GM12875 (cell line): ENCODE results near the gene DIP2C.

Experiments
- H3K4me3 ChIP-seq: one replicate; pipeline ENCODE4 v1.5.1; 2011; ENCODE audit warnings: low read depth, low read length, control low read depth
- TF ChIP-seq, protein P1 (sequence below): IDR thresholded peaks from 2 replicates; pipeline ENCODE4 v1.5.1; 2011; ENCODE audit warnings: low read depth, mild to moderate bottlenecking, control low read depth, inconsistent platforms, low read length, moderate library complexity, borderline replicate concordance; ENCODE audit not compliant: insufficient read depth

The DIP2C gene

DNA sequence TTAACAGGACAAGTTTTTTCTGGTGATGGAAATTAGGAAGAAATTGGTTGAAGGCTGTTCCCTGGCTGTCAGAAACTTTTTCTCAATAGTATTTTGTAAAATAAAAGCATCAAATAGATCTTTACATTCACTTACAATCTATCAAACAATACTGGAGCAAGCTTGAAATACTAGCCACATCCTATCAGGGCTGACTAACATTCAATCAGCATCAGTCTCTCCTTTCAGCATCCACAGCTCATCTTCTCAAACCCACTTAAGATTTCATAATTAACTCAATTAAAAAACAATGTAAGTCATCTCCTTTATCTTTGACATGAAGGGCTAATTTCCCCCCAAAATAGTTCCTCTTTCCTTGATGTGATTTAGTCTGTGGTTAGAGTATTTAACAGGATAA lies 80.2 kb downstream of the DIP2C start:
- TF ChIP-seq, protein P1, sequence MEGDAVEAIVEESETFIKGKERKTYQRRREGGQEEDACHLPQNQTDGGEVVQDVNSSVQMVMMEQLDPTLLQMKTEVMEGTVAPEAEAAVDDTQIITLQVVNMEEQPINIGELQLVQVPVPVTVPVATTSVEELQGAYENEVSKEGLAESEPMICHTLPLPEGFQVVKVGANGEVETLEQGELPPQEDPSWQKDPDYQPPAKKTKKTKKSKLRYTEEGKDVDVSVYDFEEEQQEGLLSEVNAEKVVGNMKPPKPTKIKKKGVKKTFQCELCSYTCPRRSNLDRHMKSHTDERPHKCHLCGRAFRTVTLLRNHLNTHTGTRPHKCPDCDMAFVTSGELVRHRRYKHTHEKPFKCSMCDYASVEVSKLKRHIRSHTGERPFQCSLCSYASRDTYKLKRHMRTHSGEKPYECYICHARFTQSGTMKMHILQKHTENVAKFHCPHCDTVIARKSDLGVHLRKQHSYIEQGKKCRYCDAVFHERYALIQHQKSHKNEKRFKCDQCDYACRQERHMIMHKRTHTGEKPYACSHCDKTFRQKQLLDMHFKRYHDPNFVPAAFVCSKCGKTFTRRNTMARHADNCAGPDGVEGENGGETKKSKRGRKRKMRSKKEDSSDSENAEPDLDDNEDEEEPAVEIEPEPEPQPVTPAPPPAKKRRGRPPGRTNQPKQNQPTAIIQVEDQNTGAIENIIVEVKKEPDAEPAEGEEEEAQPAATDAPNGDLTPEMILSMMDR = no peak
- no peak overlapping the region for H3K4me3 ChIP-seq

DNA sequence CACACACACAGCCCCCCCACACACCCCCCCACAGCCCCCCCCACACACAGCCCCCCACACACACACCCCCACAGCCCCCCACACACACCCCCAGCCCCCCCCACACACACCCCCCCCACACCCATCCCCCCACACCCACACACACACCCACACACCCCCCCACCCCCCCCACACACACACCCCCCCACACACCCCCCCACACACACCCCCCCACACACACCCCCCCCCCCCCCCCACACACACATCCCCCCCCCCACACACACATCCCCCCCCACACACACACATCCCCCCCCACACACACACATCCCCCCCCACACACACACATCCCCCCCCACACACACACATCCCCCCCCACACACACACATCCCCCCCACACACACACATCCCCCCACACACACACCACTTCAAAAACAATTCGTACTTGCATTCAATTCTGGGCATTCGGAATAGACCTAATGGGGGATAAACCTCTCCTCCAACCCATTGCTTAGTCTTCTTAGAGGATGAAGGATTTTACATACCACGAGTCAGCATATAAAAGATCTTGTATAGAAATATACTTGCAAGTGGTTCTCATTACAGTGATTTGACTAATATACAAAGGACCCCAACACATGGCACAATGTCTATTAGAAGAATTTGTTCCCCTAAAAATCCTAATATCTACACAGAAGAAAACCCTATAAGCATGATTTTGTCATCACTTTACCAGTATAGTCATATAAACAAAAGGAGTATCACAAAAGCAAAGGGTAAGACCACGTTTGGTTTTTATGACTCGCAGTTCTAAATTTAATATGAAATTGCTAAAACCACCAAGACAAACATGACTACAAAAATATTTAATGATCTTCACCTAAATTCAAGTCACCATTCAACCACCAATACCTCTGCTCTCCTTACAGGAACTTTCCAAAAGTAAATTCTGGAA lies 80.9 kb downstream of the DIP2C start:
- TF ChIP-seq, protein P1 = no peak
- no peak overlapping the region for H3K4me3 ChIP-seq

DNA sequence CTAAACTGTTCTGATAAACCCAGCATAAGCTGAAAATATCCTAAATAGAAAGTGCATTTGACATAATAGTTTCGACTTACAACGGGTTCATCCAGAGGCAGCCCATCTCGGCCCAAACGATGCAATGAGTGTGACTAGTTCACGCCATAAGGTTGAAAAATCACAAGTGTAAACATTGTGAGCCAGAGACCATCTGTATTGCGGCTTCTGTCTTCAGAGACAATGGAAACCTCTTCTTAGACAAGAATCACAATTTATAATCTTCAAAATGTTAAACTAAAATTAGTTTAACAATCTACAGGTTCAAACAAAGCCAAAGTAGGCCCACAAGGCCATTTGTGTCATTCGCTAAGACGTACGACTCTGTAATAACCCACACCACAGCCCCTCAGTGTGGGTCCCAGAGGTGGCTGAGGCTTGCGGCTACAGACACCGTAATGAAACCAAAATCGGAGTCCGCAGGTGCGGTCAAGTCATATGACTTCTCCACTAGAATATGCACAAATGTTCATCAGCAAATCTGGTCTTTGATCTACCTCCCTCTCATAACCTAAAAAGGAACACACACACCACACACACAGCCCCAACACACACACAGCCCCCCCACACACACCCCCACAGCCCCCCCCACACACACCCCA lies 81.8 kb downstream of the DIP2C start:
- TF ChIP-seq, protein P1 = no peak
- H3K4me3 ChIP-seq = no peak overlapping the region

DNA sequence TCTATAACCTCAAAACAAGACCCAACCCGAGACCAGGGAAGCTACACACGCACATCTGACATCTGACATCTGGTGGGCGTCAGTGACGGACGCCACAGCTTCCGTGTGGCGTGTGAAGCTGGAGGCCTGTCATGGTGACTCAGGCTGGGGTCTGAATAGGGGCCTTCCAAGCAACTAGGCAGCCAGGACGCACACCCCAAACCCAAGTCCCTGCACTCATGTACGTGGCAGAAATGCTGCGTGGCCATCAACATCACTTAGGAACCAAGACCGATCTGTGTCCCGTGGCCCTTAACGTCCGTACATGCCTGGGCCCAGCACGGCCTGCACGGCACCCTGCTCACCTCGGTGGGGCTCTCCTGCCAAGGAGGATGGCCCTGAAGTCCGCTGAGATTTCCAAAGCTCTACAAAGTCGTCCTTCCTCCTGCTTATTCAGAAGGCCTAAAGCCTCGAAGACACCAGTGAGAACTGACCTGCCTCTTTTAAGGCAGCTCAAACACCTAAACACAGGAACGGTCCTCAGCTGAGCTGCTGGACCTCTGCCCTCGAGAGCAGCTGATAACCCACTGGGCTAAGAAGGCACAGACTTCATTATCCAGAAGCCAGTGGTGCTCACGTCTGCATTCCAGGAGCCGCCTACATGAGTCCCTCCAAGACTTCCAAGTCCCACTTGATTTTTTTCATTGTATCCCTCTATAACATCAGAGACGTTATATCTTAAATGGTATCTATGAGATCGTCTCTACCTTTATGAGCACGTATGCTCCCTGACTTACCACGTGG lies 82.5 kb downstream of the DIP2C start:
- H3K4me3 ChIP-seq = no peak overlapping the region
- TF ChIP-seq, protein P1 = no peak

DNA sequence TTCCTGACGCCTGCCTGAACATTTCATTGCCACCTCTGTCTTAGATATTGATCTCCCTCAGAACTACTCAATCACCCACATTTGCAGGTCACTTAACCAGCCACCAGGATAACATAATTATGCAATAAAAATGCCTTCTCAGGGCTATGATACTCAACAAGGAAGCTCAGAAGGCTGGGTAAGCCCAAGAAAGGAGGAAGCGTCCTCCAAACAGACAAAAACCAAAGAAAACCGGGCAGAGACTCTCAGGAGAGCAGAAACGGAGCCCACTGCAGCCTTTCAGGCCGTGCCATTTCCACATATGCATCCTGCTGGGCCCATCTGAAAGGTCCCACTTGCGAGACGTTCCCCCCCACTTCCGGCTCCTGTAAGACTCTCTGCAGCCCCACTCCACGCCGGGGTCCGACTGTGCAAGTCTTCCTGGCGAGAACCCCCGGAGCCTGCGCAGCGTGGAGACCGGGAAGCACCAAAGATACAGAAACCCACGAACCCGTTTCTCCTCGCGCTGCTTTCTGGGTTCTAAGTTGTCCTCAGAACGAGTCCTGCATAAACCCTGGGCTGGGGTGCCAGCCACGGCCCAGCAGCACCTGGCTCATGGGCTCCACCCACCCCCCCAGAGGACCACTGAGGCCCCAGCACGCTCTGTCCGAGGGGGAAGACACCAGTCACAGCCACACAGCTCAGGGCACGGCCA lies 83.7 kb downstream of the DIP2C start:
- no peak overlapping the region for H3K4me3 ChIP-seq
- TF ChIP-seq, protein P1 = no peak

DNA sequence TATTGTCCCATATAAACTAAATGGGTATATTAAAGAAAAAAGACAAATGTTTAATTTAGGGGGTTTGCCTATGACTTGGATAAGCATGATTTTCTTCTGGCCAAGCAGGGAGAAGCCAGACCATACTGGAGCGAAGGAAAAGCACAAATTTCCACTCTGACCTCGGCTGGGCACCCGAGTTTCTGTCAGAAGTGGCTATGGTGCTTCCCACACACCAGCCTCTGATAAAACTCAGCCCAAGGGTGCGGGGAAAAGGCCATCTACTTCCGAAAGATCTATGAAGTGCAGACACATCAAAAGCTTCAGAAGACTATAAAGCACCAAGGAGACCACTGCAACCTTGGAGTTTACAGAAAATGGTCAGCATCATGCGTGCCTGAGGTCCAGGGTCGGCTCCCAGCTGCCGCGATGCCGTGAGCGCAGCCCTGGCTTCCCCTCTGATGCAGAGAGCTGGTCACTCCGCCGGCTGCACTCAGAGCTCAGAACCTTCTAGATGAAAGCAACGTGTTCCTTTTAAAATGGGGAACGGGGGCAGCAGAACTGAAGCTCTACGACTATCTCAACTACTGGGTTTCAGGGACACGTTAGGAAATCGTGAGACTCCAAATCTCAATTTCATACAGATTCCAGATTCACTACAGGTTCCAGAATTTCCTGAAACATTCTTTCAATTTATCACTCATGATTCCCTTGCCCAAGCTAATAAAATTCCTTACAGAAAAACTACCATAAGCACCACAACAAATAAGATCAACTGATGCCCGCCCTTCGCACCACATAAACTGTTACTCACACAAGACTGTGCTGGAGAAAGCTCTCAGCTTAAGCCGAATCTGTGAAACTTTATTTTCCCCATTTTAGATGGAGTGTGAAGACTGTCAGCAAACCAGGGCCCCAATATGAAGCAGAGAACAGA lies 84.5 kb downstream of the DIP2C start:
- no peak overlapping the region for H3K4me3 ChIP-seq
- TF ChIP-seq, protein P1 = no peak
